GM23338 (cell line): Measurements from ENCODE around the gene EP400.

Source experiments
- CTCF ChIP-seq, 2 experiments: fragments of 200-600 bp in 1 of 2; sonication (generic) in 1 of 2; conservative IDR thresholded peaks; 2 replicates each; pipeline versions ENCODE4 v1.5.1 to v1.6.1; 2016 to 2017; ENCODE audit warnings: antibody characterized with exemption in 2 of 2, low read depth in 2 of 2, mild to moderate bottlenecking in 2 of 2, moderate library complexity in 1 of 2
- ETS1 ChIP-seq: IDR thresholded peaks from 2 replicates; pipeline ENCODE4 v1.6.1; 2016; ENCODE audit warnings: antibody characterized with exemption
- POLR2AphosphoS5 ChIP-seq: IDR thresholded peaks from 2 replicates; pipeline ENCODE4 v1.6.1; 2016; ENCODE audit warnings: antibody characterized with exemption, low read depth
- REST ChIP-seq: IDR thresholded peaks from one replicate; pipeline ENCODE4 v1.6.1; 2018; ENCODE audit warnings: antibody characterized with exemption; ENCODE audit not compliant: unreplicated experiment

- TF ChIP-seq CTCF (conservative IDR thresholded peaks at IDR 0.05; ENCODE audit: low read depth in 2 of 2) (no peak), REST (no peak), ETS1 (no peak), POLR2AphosphoS5 (no peak)
Measured at GRCh38 chr12:132079200-132079599, 129.5 kb downstream of the EP400 start.
